GM19455 (cell line): ENCODE measurements around the gene NOC4L.
"Not testable (repeated sequence)": the region's sequence is repeated elsewhere in the genome, so short reads cannot be mapped to it uniquely, and the experiment has no call there.

ENCODE experiments used
- ATAC-seq: cut with Tn5 transposase; IDR thresholded peaks from one replicate; pipeline ENCODE4 v1.9.1; 2021; ENCODE audit not compliant: unreplicated experiment

The NOC4L gene

GRCh38 chr12:132144115-132144809 is at the start of gene NOC4L, which contains the start of gene DDX51:
Gene NOC4L (plus strand): TSS chr12:132144457. CDS start chr12:132144489, 32 bp downstream.
Gene DDX51 (minus strand): TSS chr12:132144319. CDS start chr12:132144296, 23 bp downstream.
- ATAC-seq = peak; percentile 72

GRCh38 chr12:132095520-132096409 is 48.5 kb upstream of the NOC4L start:
- no peak for ATAC-seq

- ATAC-seq = no peak
Observed at GRCh38 chr12:132099739-132100138, 44.5 kb upstream of the NOC4L start.

GRCh38 chr12:132100306-132101065 is 43.8 kb upstream of the NOC4L start:
- no peak for ATAC-seq

GRCh38 chr12:132102297-132102696 is 42.0 kb upstream of the NOC4L start:
- ATAC-seq = no peak

- not testable (repeated sequence) for ATAC-seq
Observed at GRCh38 chr12:132103072-132103471, 41.2 kb upstream of the NOC4L start.

- no peak for ATAC-seq
Observed at GRCh38 chr12:132103542-132104308, 40.5 kb upstream of the NOC4L start.

GRCh38 chr12:132105467-132105866 is 38.8 kb upstream of the NOC4L start:
- ATAC-seq = no peak

- ATAC-seq = no peak
Observed at GRCh38 chr12:132106921-132107320, 37.3 kb upstream of the NOC4L start.

GRCh38 chr12:132108211-132108832 is 35.9 kb upstream of the NOC4L start:
- ATAC-seq = no peak

GRCh38 chr12:132109741-132110140 is 34.5 kb upstream of the NOC4L start:
- ATAC-seq = no peak

GRCh38 chr12:132110677-132111076 is 33.6 kb upstream of the NOC4L start:
- ATAC-seq = no peak

GRCh38 chr12:132111654-132112304 is 32.5 kb upstream of the NOC4L start:
- no peak for ATAC-seq

GRCh38 chr12:132114667-132115066 is 29.6 kb upstream of the NOC4L start:
- ATAC-seq = no peak

- no peak for ATAC-seq
Observed at GRCh38 chr12:132115500-132115899, 28.8 kb upstream of the NOC4L start.

GRCh38 chr12:132116709-132117557 is 27.3 kb upstream of the NOC4L start:
- ATAC-seq = no peak

GRCh38 chr12:132117558-132117875 is 26.7 kb upstream of the NOC4L start:
- ATAC-seq = no peak

- no peak for ATAC-seq
Observed at GRCh38 chr12:132118876-132119275, 25.4 kb upstream of the NOC4L start.

- no peak for ATAC-seq
Observed at GRCh38 chr12:132121283-132121682, 23.0 kb upstream of the NOC4L start.
